ENCODE measurements around the gene SLC30A10. TPM values are rescaled to one million over a fixed set of nuclear protein-coding genes. Genes with fewer than 3 reads are reported as not detected.
"Not testable (repeated sequence)": the region's sequence is repeated elsewhere in the genome, so short reads cannot be mapped to it uniquely, and the experiment has no call there.

The SLC30A10 gene
- total and polyA plus RNA-seq, 2 of the 13 experiments (the other 11 are each of a cell fraction or from before 2014, with no cell fraction given): 20.9 to 30.2 TPM

DNA sequence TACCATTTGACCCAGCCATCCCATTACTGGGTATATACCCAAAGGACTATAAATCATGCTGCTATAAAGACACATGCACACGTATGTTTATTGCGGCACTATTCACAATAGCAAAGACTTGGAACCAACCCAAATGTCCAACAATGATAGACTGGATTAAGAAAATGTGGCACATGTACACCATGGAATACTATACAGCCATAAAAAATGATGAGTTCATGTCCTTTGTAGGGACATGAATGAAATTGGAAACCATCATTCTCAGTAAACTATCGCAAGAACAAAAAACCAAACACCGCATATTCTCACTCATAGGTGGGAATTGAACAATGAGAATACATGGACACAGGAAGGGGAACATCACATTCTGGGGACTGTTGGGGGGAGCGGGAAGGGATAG is 20.9 kb upstream of the SLC30A10 start:
- 83% methylated on average over 5 of the region's 5 CpGs for WGBS (ENCODE audit: low lambda C conversion rate)
- H3K36me3 ChIP-seq (replicated peaks in 1 of 2; ENCODE audit: control insufficient read depth in 1 of 2, insufficient read depth in 2 of 2, low read length in 2 of 2); H4K20me1 ChIP-seq (ENCODE audit: insufficient read depth, low read length); FAIRE-seq; H3K27me3 ChIP-seq (ENCODE audit: control insufficient read depth in 1 of 2, insufficient read depth in 2 of 2, low read length in 2 of 2); H2AFZ ChIP-seq (ENCODE audit: low read length); in situ Hi-C loops (cut with HindIII; ENCODE audit: extremely low pct_ligation_motif_present, low pct_unique_long_range_greater_than_20kb); ATAC-seq; H3K79me2 ChIP-seq (ENCODE audit: insufficient read depth, low read length); H3K27ac ChIP-seq (ENCODE audit: extremely low read length, insufficient read depth, low read length); BruUV-seq (replicated peaks); H3K4me1 ChIP-seq (ENCODE audit: insufficient read depth, low read length); CTCF ChIA-PET (ENCODE audit: low intra/inter-chr PET ratio, low total read pairs); H3K4me3 ChIP-seq (replicated peaks in 1 of 3; ENCODE audit: insufficient read depth in 1 of 3, low read depth in 2 of 3, low read length in 3 of 3); H3K9me3 ChIP-seq (ENCODE audit: low read length); intact Hi-C loops (cut with micrococcal nuclease; ENCODE audit: unreplicated experiment); H3K4me2 ChIP-seq (ENCODE audit: low read depth, low read length); DNase-seq (ENCODE audit: low spot score); H3K9ac ChIP-seq (ENCODE audit: insufficient read depth, low read depth, low read length): not testable (repeated sequence)
- POLR2A ChIA-PET: interaction anchor here (0.8 kb wide), 1 partner anchor 22 kb away, joined by 3 read pairs; no protein-coding TSS in a partner anchor

DNA sequence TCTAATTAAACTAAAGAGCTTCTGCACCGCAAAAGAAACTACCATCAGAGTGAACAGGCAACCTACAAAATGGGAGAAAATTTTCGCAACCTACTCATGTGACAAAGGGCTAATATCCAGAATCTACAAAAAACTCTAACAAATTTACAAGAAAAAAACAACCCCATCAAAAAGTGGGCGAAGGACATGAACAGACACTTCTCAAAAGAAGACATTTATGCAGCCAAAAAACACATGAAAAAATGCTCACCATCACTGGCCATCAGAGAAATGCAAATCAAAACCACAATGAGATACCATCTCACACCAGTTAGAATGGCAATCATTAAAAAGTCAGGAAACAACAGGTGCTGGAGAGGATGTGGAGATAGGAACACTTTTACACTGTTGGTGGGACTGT is 20.4 kb upstream of the SLC30A10 start:
- 64% methylated on average over 3 of the region's 3 CpGs for WGBS (ENCODE audit: low lambda C conversion rate)
- H3K4me1 ChIP-seq (ENCODE audit: insufficient read depth, low read length); intact Hi-C loops (cut with micrococcal nuclease; ENCODE audit: unreplicated experiment); H3K36me3 ChIP-seq (replicated peaks in 1 of 2; ENCODE audit: control insufficient read depth in 1 of 2, insufficient read depth in 2 of 2, low read length in 2 of 2); H3K79me2 ChIP-seq (ENCODE audit: insufficient read depth, low read length); BruUV-seq (replicated peaks); H3K9me3 ChIP-seq (ENCODE audit: low read length); FAIRE-seq; ATAC-seq; DNase-seq (ENCODE audit: low spot score); H3K4me2 ChIP-seq (ENCODE audit: low read depth, low read length); H3K27me3 ChIP-seq (ENCODE audit: control insufficient read depth in 1 of 2, insufficient read depth in 2 of 2, low read length in 2 of 2); H4K20me1 ChIP-seq (ENCODE audit: insufficient read depth, low read length); H2AFZ ChIP-seq (ENCODE audit: low read length); POLR2A ChIA-PET; H3K4me3 ChIP-seq (replicated peaks in 1 of 3; ENCODE audit: insufficient read depth in 1 of 3, low read depth in 2 of 3, low read length in 3 of 3); H3K9ac ChIP-seq (ENCODE audit: insufficient read depth, low read depth, low read length); CTCF ChIA-PET (ENCODE audit: low intra/inter-chr PET ratio, low total read pairs); H3K27ac ChIP-seq (ENCODE audit: extremely low read length, insufficient read depth, low read length); in situ Hi-C loops (cut with HindIII; ENCODE audit: extremely low pct_ligation_motif_present, low pct_unique_long_range_greater_than_20kb): not testable (repeated sequence)

DNA sequence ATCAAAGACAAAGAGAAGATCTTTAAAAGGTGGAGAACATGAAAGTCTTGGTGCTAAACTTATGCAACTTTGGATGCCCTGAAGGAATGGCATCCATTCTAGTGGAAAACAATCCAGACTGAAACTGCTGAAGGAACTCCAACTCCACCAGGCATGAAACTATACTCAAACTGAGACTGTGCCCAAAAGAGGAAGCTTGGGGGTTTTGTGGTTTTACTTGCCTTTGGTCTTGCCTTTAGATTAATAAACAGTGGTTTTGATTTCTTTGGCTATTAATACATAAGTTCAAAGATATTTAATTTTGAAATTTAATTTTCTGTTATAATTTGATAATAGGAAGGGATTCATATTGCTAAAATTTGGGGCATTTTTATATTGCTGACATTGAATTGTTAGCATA is 17.4 kb upstream of the SLC30A10 start:
- DNase-seq (ENCODE audit: low spot score): no peak
- BruUV-seq (replicated peaks): no TSS peak
- Histone ChIP-seq H3K4me3 (replicated peaks in 1 of 3; ENCODE audit: insufficient read depth in 1 of 3, low read depth in 2 of 3, low read length in 3 of 3) (no peak overlapping the region), H3K4me1 (ENCODE audit: insufficient read depth, low read length) (peaks cover 10% of the 10 kb centered on the region), H3K4me2 (ENCODE audit: low read depth, low read length) (no peak overlapping the region), H3K27me3 (ENCODE audit: control insufficient read depth in 1 of 2, insufficient read depth in 2 of 2, low read length in 2 of 2) (no peaks in the 10 kb centered on the region), H2AFZ (ENCODE audit: low read length) (no peak overlapping the region), H4K20me1 (ENCODE audit: insufficient read depth, low read length) (no peaks in the 10 kb centered on the region), H3K9ac (ENCODE audit: insufficient read depth, low read depth, low read length) (no peak overlapping the region), H3K36me3 (replicated peaks in 1 of 2; ENCODE audit: control insufficient read depth in 1 of 2, insufficient read depth in 2 of 2, low read length in 2 of 2) (no peaks in the 10 kb centered on the region), H3K79me2 (ENCODE audit: insufficient read depth, low read length) (no peaks in the 10 kb centered on the region), H3K9me3 (ENCODE audit: low read length) (no peaks in the 10 kb centered on the region), H3K27ac (ENCODE audit: extremely low read length, insufficient read depth, low read length) (no peak overlapping the region)
- POLR2A ChIA-PET: no interaction called here
- CTCF ChIA-PET (ENCODE audit: low intra/inter-chr PET ratio, low total read pairs): no interaction called here
- intact Hi-C loops (cut with micrococcal nuclease; ENCODE audit: unreplicated experiment) (no loop called here), in situ Hi-C loops (cut with HindIII; ENCODE audit: extremely low pct_ligation_motif_present, low pct_unique_long_range_greater_than_20kb) (no loop called here)
- ATAC-seq: no peak
- FAIRE-seq: no peak
- TF ChIP-seq ZNF432 (CRISPR knock-in tag; IDR thresholded peaks at IDR 0.05; ENCODE audit: borderline replicate concordance) (no peak), TRAFD1 (CRISPR knock-in tag; IDR thresholded peaks at IDR 0.05; ENCODE audit: borderline replicate concordance) (no peak), GPN1 (CRISPR knock-in tag; IDR thresholded peaks at IDR 0.05; ENCODE audit: borderline replicate concordance) (no peak), ZNF775 (CRISPR knock-in tag; IDR thresholded peaks at IDR 0.05; ENCODE audit: borderline replicate concordance) (no peak), KLF12 (CRISPR knock-in tag; IDR thresholded peaks at IDR 0.05; ENCODE audit: borderline replicate concordance) (no peak), MXI1 (IDR thresholded peaks at IDR 0.05; ENCODE audit: borderline replicate concordance, low read depth, low read length) (no peak), ZNF619 (CRISPR knock-in tag; IDR thresholded peaks at IDR 0.05) (no peak), TIGD3 (CRISPR knock-in tag; IDR thresholded peaks at IDR 0.05; ENCODE audit: borderline replicate concordance) (no peak), SIX1 (CRISPR knock-in tag; IDR thresholded peaks at IDR 0.05; ENCODE audit: borderline replicate concordance) (no peak), PLRG1 (conservative IDR thresholded peaks at IDR 0.05) (no peak)
